HG02840 (cell line): ENCODE data around the gene MRPS23.
"Not testable (repeated sequence)": the region's sequence is repeated elsewhere in the genome, so short reads cannot be mapped to it uniquely, and the experiment has no call there.

Experiments
- ATAC-seq: cut with Tn5 transposase; IDR thresholded peaks from one replicate; pipeline ENCODE4 v1.9.1; 2021; ENCODE audit warnings: mild to moderate bottlenecking, moderate library complexity, moderate number of reproducible peaks; ENCODE audit not compliant: unreplicated experiment, low FRiP score

The MRPS23 gene

DNA sequence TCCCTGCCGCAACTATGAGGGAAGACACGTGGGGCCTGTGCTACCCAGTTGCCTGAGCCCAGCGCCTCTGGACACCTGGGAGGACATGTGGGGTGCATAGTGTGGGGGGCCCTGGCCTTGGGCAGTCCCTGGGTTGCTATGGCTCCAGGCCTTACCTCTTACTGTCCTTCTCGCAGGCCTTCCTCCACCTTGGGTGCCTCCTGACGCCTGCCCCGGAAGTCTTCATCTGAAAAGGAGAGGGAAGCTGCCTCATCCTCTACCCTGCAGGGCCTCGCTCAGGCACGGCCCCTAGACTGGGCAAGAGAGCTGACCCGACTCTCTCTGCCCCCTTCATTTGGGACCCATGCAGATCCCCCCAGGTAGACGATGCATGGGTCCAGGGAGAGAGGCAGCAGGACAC, 16.5 kb upstream of the MRPS23 start:
- no peak for ATAC-seq

- no peak for ATAC-seq
Observed at GRCh38 chr17:57864273-57864672, 14.4 kb upstream of the MRPS23 start.

- no peak for ATAC-seq
Observed at GRCh38 chr17:57862694-57863667, 13.1 kb upstream of the MRPS23 start.

DNA sequence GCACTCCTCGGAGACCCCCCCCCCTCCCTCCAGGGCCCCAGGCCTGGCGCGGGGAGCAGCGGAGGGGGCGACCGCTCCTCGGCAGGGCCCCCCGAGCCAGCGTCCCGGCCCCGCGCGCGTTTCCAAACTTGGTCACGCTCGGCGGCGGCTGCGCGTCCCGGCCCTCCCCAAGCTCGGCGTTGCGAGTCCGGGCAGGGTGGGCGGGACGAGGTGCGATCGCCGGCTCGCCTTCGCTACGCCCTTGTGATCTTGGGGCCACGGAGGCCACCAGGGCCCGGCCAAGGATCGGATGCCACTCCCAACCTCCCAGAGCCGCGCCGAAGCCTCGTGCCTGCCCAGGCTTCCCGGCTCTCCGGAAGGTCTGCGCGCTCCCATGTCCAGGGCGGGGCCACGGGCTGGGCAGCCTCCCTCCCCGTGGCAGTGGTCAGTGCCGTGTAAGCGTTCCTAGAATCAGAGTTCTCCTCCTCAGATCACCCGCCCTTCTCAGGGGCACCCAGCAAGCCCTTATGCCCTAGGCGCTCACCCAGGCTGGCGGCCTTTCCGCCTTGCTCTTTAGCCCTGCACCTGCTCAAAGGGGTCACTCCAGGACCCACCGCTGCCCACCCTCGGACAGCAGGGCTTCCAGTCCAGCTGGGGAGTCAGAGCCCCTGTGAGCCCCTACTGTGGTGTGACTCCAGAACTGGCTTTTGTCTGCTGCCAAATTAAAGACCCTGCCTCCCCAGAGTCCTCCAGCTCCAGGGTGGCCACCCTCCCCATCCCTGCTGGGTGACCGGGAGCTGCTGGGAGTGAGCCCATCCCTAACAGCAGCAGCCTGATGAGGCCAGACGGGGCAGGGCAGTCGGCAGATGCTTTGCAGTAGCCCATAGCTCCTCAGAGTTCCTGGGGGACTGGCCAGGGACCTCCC, 12.2 kb upstream of the MRPS23 start:
- ATAC-seq, result no peak

GRCh38 chr17:57861000-57861789, 11.4 kb upstream of the MRPS23 start:
- ATAC-seq, result no peak

- no peak for ATAC-seq
Observed at GRCh38 chr17:57860414-57860999, 10.7 kb upstream of the MRPS23 start.

DNA sequence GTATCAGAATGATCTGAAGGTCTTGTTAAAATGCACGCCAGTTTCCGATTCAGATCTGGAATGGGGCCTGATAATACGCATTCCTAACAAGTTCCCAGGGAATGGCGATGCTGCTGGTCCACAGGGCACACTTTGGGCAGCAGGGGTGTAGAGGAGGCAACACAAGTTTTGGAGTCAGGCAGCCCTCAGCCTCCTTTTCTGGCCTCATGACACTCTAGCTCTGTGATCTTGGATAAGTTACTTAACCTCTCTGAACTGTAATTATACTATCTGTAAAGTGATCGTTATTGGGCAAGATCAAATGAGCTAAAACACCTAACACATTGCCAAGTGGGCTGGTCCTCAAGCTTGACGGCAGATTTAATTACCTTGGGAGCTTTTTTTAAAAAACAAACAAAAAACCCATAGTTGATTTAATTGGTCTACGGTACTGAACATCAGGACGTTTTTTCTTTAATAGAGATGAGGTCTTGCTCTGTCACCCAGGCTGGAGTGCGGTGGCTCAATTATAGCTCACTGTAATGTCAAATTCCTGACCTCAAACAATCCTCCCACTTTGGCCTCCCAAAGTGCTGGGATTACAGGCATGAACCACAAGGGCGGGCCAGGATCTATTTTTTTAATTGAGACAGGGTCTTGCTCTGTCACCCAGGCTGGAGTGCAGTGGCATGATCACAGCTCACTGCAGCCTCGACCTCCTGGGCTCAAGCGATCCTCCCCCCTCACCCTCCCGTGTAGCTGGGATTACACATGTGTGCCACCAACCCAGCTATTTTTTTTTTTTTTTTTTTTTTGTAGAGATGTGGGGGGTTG, 10.0 kb upstream of the MRPS23 start:
- no peak for ATAC-seq

GRCh38 chr17:57858838-57859237, 9.0 kb upstream of the MRPS23 start:
- no peak for ATAC-seq

DNA sequence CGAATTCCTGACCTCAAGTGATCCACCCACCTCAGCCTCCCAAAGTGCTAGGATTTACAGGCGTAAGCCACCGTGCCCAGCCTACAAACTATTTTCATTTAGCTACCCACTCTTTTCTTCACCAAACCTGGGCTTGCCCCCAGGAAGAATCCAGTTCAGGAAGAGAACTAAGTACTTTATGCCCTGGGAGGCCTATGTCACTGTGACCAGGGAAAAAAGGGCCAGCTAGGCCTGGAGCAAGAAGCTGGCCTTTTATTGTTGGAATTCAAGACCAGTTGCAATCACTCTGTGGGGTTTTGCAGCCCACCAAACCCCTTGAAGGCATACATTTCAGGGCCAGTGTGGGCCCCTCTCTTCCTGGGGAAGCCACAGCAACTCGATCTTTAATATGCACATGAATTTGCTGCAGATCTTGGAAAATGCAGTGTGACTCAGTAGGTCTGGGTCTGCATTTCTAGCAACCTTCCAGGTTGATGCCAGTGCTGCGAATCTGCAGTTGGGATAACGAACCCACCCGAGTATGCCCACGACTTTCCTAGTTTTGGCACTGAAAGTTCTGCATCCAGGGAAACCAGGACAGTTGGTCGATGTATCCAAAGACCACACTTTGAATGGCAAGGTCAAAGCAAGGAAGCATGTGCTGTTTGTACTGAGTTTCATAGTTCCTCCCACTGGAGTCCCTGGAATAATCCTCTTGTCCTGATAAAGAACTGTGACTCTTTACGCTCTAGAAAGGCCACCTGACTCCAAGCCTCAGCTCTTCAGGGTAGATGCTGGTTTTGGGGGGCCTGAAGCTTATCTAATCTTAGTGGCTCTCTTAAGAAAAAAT, 7.2 kb upstream of the MRPS23 start:
- ATAC-seq, result no peak

DNA sequence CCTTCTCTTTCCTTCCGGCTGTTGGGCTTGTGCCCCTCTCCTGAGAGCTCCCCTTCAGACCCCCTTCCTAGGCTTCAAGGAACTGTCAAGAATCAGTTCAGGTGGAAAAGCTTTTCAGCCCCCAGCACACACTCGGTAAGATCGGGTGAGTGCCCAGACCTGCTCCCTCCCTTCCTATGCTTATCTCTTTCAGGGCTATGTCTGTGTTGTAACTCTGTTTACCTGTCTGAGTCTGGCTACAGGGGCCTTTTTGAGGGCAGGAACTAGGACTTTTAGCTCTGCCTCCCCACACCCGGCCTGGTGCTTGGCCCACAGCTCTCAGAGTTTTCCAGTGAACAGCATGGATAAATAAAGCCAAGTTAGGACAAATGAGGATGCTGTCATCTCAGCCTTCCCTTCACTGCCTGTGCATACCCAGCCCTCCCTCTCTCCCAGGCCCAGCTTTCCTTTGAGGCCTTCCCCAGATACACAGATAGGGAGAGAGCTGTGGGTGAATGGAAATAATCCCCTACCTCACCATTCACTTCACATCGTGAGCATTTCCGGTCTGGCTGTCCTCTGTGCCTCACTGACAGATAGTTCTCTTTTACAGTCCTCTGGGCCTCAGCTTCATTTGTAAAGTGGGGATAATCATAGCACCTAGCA, 5.7 kb upstream of the MRPS23 start:
- no peak for ATAC-seq

GRCh38 chr17:57853695-57854094, 3.9 kb upstream of the MRPS23 start:
- no peak for ATAC-seq

- no peak for ATAC-seq
Observed at GRCh38 chr17:57852955-57853328, 3.1 kb upstream of the MRPS23 start.

DNA sequence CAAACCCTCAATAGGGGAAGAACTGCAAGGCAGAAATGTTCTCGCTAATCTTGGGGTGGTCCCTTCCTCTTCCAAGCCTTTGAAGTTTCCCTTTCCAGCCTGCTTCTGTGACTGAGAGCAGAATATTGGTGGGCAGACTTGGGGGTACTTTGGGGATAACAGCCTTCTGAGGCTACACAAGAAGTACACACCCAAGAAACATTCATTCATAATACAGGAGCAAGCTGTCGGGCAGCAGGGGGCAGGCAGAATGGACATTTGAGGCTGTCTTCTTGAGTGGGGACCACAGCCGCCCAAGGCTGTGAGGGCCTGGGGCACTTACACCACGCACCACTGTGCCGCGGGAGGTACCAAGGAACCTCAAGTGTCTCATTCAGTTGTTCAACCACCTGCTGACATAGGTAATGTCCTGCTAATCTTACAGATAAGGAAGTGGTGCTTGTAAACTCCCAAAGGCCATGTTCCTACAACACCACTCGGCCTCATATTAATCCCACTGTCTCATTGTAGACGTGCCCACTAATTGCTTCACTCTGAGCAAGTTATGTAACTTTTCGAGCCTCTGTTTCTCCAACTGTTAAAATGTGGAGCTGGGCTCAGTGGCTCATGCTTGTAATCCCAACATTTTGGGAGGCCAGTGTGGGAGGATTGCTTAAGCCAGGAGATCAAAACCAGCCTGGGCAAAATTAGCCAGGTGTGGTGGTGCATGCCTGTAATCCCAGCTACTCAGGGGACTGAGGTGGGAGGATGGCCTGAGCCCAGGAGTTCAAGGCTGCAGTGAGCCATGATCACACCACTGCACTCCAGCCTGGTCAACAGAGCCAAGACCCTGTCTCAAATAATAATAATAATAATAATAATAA, 2.5 kb upstream of the MRPS23 start:
- no peak for ATAC-seq

GRCh38 chr17:57849163-57849873, 526 bp downstream of the MRPS23 start:
- no peak for ATAC-seq

GRCh38 chr17:57846056-57846945, 3.5 kb downstream of the MRPS23 start:
- not testable (repeated sequence) for ATAC-seq
